Duodenal mucosa (tissue), 2 donors: ENCODE results near the gene NPW.

Experiments
- H3K27ac ChIP-seq: one replicate; pipeline ENCODE4 v1.7.0; 2013; ENCODE audit warnings: low read depth, low read length
- H3K27me3 ChIP-seq, 2 donors: one replicate each; pipeline ENCODE4 v1.7.0; 2013; ENCODE audit warnings: low read length in 2 of 2, control low read depth in 1 of 2; ENCODE audit not compliant: insufficient read depth in 2 of 2, control insufficient read depth in 1 of 2
- H3K36me3 ChIP-seq, 2 donors: one replicate each; pipeline ENCODE4 v1.7.0; 2013; ENCODE audit warnings: low read length in 2 of 2, control low read depth in 1 of 2; ENCODE audit not compliant: insufficient read depth in 2 of 2, control insufficient read depth in 1 of 2
- H3K4me1 ChIP-seq, 2 donors: one replicate each; pipeline ENCODE4 v1.7.0; 2013; ENCODE audit warnings: low read length in 2 of 2, control low read depth in 1 of 2; ENCODE audit not compliant: insufficient read depth in 2 of 2, control insufficient read depth in 1 of 2
- H3K4me3 ChIP-seq, 2 donors: one replicate each; pipeline ENCODE4 v1.7.0; 2013; ENCODE audit warnings: low read length in 2 of 2, low read depth in 1 of 2
- H3K9ac ChIP-seq, 2 donors: one replicate each; pipeline ENCODE4 v1.7.0; 2013; ENCODE audit warnings: low read length in 2 of 2, low read depth in 1 of 2
- H3K9me3 ChIP-seq, 2 donors: one replicate each; pipeline ENCODE4 v1.7.0; 2013; ENCODE audit warnings: low read length in 2 of 2, control low read depth in 1 of 2; ENCODE audit not compliant: control insufficient read depth in 1 of 2

The NPW gene

GRCh38 chr16:2035431-2036199 is 16.0 kb downstream of the NPW start:
- H3K4me3 ChIP-seq: no peak overlapping the region

GRCh38 chr16:2036200-2036966 is 16.8 kb downstream of the NPW start:
- Histone ChIP-seq H3K36me3 (no peaks in the 10 kb centered on the region), H3K4me1 (peaks cover 24 to 37% of the 10 kb centered on the region in 2 donors), H3K9me3 (no peaks in the 10 kb centered on the region), H3K27ac (peak overlapping the region; percentile 61), H3K9ac (no peak overlapping the region), H3K4me3 (no peak overlapping the region), H3K27me3 (no peaks in the 10 kb centered on the region)

More at GRCh38 chr16:2035431-2036199, 16.0 kb downstream of the NPW start:
- H3K36me3 ChIP-seq: no peaks in the 10 kb centered on the region
- peaks cover 19 to 30% of the 10 kb centered on the region in 2 donors for H3K4me1 ChIP-seq
- H3K9ac ChIP-seq: no peak overlapping the region
- H3K9me3 ChIP-seq: no peaks in the 10 kb centered on the region
- no peaks in the 10 kb centered on the region for H3K27me3 ChIP-seq
- H3K27ac ChIP-seq: peak overlapping the region; percentile 67

- Histone ChIP-seq H3K4me1 (peaks cover 24 to 40% of the 10 kb centered on the region in 2 donors), H3K9me3 (no peaks in the 10 kb centered on the region), H3K27me3 (no peaks in the 10 kb centered on the region), H3K36me3 (no peaks in the 10 kb centered on the region), H3K9ac (no peak overlapping the region), H3K27ac (no peak overlapping the region), H3K4me3 (no peak overlapping the region)
These were observed 17.5 kb downstream of the NPW start for GRCh38 chr16:2037115-2037514.

- no peak overlapping the region for H3K9ac ChIP-seq
- H3K27ac ChIP-seq: peak overlapping the region; percentile 75
- H3K4me3 ChIP-seq: no peak overlapping the region
- peaks cover 24 to 43% of the 10 kb centered on the region in 2 donors for H3K4me1 ChIP-seq
- no peaks in the 10 kb centered on the region for H3K27me3 ChIP-seq
- no peaks in the 10 kb centered on the region for H3K36me3 ChIP-seq
- H3K9me3 ChIP-seq: no peaks in the 10 kb centered on the region
These were observed 18.2 kb downstream of the NPW start for GRCh38 chr16:2037647-2038381.

- Histone ChIP-seq H3K9ac (no peak overlapping the region), H3K36me3 (no peaks in the 10 kb centered on the region), H3K27me3 (no peaks in the 10 kb centered on the region), H3K4me3 (no peak overlapping the region), H3K9me3 (no peaks in the 10 kb centered on the region), H3K4me1 (peaks cover 30 to 50% of the 10 kb centered on the region in 2 donors), H3K27ac (peak overlapping the region; percentile 58)
These were observed 19.0 kb downstream of the NPW start for GRCh38 chr16:2038382-2039231.

GRCh38 chr16:2039274-2040031 is 19.9 kb downstream of the NPW start:
- Histone ChIP-seq H3K9me3 (no peaks in the 10 kb centered on the region), H3K36me3 (no peaks in the 10 kb centered on the region), H3K27ac (peak overlapping the region; percentile 58), H3K27me3 (no peaks in the 10 kb centered on the region), H3K9ac (no peak overlapping the region), H3K4me1 (peaks cover 29 to 57% of the 10 kb centered on the region in 2 donors), H3K4me3 (no peak overlapping the region)

- no peaks in the 10 kb centered on the region for H3K9me3 ChIP-seq
- H3K27me3 ChIP-seq: no peaks in the 10 kb centered on the region
- H3K4me3 ChIP-seq: no peak overlapping the region
- H3K4me1 ChIP-seq: peaks cover 29 to 50% of the 10 kb centered on the region in 2 donors
- peak overlapping the region; percentile 32 for H3K27ac ChIP-seq
- no peaks in the 10 kb centered on the region for H3K36me3 ChIP-seq
- no peak overlapping the region for H3K9ac ChIP-seq
These were observed 20.6 kb downstream of the NPW start for GRCh38 chr16:2040041-2040786.

- Histone ChIP-seq H3K4me3 (no peak overlapping the region), H3K36me3 (no peaks in the 10 kb centered on the region), H3K27ac (no peak overlapping the region), H3K9me3 (no peaks in the 10 kb centered on the region), H3K4me1 (peaks cover 29 to 52% of the 10 kb centered on the region in 2 donors), H3K9ac (no peak overlapping the region), H3K27me3 (no peaks in the 10 kb centered on the region)
These were observed 21.4 kb downstream of the NPW start for GRCh38 chr16:2040787-2041522.
